B cell (primary cell): ENCODE data around the gene GMPR.

Experiments used
- CTCF ChIP-seq: fragments of 200-600 bp; IDR thresholded peaks from one replicate; pipeline ENCODE4 v1.8.0; 2022; ENCODE audit warnings: antibody characterized with exemption, mild to moderate bottlenecking
- EZH2 ChIP-seq: IDR thresholded peaks from 2 replicates; pipeline ENCODE4 v1.6.1; 2012; ENCODE audit warnings: borderline replicate concordance, low read depth, mild to moderate bottlenecking, moderate library complexity, low read length; ENCODE audit not compliant: insufficient read depth, poor library complexity, severe bottlenecking

- TF ChIP-seq CTCF (no peak), EZH2 (no peak)
Measured at GRCh38 chr6:16212276-16212675, 26.1 kb upstream of the GMPR start.
